ENCODE data around the gene GLI2.
A peak's percentile ranks its signal among the peaks of the same experiment; 100 is the strongest.

DNA sequence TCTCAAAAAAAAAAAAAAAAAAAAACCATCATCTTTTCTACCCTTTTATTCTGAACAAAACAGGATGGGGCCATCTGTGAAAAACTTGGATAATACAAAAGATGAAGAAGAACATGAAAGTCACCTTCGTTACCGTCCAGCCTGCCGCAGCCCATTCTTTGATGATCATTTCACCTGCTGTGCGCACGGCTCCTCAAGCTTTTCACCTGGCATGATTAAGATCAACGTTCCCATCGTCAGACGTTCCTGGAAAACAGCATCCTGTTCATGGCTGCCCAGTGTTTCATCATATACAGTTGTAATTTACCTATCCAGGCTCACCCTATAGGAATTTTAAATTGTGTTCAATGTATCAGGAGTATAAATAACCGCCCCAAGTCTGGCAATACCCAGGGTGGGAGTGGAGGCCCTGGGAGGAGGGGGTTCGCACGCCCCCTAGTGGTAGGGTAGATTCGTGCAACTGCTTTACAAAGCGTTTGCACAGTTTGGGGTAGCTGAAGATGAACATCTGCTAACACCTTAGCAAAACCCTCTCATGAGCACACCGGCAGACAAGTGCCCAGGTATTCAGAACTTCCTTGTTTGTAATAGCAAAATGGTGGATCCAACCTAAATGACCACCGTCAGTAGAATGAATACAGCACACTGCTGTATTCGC, 49.0 kb upstream of the GLI2 start:
- TF ChIP-seq SIN3A (conservative IDR thresholded peaks at IDR 0.05 in 1 of 2, IDR thresholded peaks at IDR 0.05 in 1 of 2; ENCODE audit: low read depth in 1 of 2, low read length in 2 of 2), result no peak
- TF ChIP-seq EP300 (IDR thresholded peaks at IDR 0.05; ENCODE audit: borderline replicate concordance in 1 of 2, low read depth in 2 of 2, low read length in 2 of 2), result no peak
- peak; percentile 62 to 77 (median 70) for TF ChIP-seq CTCF (IDR thresholded peaks at IDR 0.05; ENCODE audit: control extremely low read depth in 1 of 3, insufficient read depth in 1 of 3, low read depth in 1 of 3, low read length in 3 of 3)
- TF ChIP-seq, protein P1, sequence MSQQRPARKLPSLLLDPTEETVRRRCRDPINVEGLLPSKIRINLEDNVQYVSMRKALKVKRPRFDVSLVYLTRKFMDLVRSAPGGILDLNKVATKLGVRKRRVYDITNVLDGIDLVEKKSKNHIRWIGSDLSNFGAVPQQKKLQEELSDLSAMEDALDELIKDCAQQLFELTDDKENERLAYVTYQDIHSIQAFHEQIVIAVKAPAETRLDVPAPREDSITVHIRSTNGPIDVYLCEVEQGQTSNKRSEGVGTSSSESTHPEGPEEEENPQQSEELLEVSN (IDR thresholded peaks at IDR 0.05), result no peak
- no peak for TF ChIP-seq POLR2AphosphoS5 (IDR thresholded peaks at IDR 0.05; ENCODE audit: low read depth, low read length)
- no peak for TF ChIP-seq MAX (IDR thresholded peaks at IDR 0.05)
- TF ChIP-seq ZNF274 (IDR thresholded peaks at IDR 0.05; ENCODE audit: borderline replicate concordance, extremely low read depth, low read length), result no peak

Data from H1 (cell line).